Colonic mucosa (tissue), 4 donors: ENCODE measurements around the gene ACBD6. TPM values are rescaled to one million over a fixed set of nuclear protein-coding genes. Genes with fewer than 3 reads are reported as not detected.

Experiments
- DNase-seq: peaks from one replicate; pipeline ENCODE4 v3.0.0-alpha.2; 2020
- H3K27ac ChIP-seq: fragments of 200-600 bp; one replicate; pipeline ENCODE4 v1.8.0; 2021
- H3K27me3 ChIP-seq: fragments of 200-600 bp; one replicate; pipeline ENCODE4 v1.8.0; 2021
- H3K36me3 ChIP-seq: fragments of 200-600 bp; one replicate; pipeline ENCODE4 v1.8.0; 2021
- H3K4me1 ChIP-seq: fragments of 200-600 bp; one replicate; pipeline ENCODE4 v1.8.0; 2021; ENCODE audit warnings: mild to moderate bottlenecking
- H3K4me3 ChIP-seq: fragments of 200-600 bp; one replicate; pipeline ENCODE4 v1.8.0; 2021
- H3K9ac ChIP-seq, 2 donors: one replicate each; pipeline ENCODE4 v1.7.0; 2013; ENCODE audit warnings: control low read depth in 2 of 2, low read depth in 2 of 2, low read length in 2 of 2
- H3K9me3 ChIP-seq: fragments of 200-600 bp; one replicate; pipeline ENCODE4 v1.8.0; 2021
- intact Hi-C: fragments of 100-400 bp; cut with DNase I; formaldehyde crosslinking; loops from one replicate; pipeline ENCODE4 v1.14.1; 2022
- total RNA-seq, 2 donors: library from RNA; stranded (reverse); fragmentation: NEBNext Ultra II Directional in 1 of 2; extraction: Animal tissue kit (Norgen Biotek cat#: 25700) in 1 of 2; gene quantifications; one replicate each; pipeline ENCODE4 v1.2.1, GENCODE V29; 2021
- TF ChIP-seq, protein P1 (sequence below): fragments of 200-600 bp; IDR thresholded peaks from one replicate; pipeline ENCODE4 v1.8.0; 2022; ENCODE audit warnings: antibody characterized with exemption, mild to moderate bottlenecking
- donor health status: healthy.
- donor health status: DM: no; HTN: no; CAD: no.
- donor health status: DM: no; HTN: no; CAD: no.

ACBD6 gene
- total RNA-seq, 2 donors from 2014 or later = 16.1 to 25.8 TPM

DNA sequence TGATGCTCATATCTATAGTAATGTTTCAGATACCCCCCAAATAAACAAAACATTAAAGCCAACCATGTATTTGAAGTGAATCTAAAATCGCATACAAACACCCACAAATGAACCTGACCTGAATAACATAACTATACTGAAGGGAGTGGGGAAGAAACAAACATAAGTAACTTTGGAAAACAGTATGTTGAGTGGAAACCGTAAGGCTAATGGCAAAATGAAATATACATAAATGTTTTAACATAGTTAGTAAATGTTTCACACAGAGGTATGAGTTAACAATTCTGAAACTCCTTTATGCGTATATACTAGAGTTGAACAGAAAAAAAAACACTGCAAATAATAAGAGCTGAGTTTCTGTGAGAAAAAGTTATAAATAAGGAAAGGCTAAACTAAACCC, 125.6 kb downstream of the ACBD6 start:
- no peak for DNase-seq
- Histone ChIP-seq H3K9me3 (no peaks in the 10 kb centered on the region), H3K9ac (no peak overlapping the region), H3K27ac (no peak overlapping the region), H3K4me3 (no peak overlapping the region), H3K36me3 (no peaks in the 10 kb centered on the region), H3K4me1 (no peaks in the 10 kb centered on the region), H3K27me3 (no peaks in the 10 kb centered on the region)
- intact Hi-C loops = no loop called here
- TF ChIP-seq, protein P1, sequence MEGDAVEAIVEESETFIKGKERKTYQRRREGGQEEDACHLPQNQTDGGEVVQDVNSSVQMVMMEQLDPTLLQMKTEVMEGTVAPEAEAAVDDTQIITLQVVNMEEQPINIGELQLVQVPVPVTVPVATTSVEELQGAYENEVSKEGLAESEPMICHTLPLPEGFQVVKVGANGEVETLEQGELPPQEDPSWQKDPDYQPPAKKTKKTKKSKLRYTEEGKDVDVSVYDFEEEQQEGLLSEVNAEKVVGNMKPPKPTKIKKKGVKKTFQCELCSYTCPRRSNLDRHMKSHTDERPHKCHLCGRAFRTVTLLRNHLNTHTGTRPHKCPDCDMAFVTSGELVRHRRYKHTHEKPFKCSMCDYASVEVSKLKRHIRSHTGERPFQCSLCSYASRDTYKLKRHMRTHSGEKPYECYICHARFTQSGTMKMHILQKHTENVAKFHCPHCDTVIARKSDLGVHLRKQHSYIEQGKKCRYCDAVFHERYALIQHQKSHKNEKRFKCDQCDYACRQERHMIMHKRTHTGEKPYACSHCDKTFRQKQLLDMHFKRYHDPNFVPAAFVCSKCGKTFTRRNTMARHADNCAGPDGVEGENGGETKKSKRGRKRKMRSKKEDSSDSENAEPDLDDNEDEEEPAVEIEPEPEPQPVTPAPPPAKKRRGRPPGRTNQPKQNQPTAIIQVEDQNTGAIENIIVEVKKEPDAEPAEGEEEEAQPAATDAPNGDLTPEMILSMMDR = no peak

DNA sequence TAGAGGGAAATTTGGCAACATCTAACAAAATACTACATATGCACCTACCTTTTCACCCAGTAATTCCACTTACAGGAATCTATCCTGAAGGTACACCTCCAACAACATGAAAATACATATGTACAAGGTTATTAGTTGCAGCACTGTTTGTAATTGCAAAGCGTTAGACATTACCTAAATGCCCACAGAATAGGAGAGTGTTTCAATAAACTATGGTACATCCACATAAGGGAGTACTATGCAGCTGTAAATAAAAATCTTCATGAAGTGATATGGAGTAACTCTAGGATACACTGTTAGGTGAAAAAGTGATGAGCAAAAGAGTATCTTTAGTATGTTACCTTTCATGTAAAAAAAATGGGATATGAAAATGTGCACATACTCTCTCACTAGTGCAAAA, 126.1 kb downstream of the ACBD6 start:
- Histone ChIP-seq H3K27ac (no peak overlapping the region), H3K27me3 (no peaks in the 10 kb centered on the region), H3K9ac (no peak overlapping the region), H3K36me3 (no peaks in the 10 kb centered on the region), H3K9me3 (no peaks in the 10 kb centered on the region), H3K4me1 (no peaks in the 10 kb centered on the region), H3K4me3 (no peak overlapping the region)
- intact Hi-C loops = no loop called here
- DNase-seq = no peak
- TF ChIP-seq, protein P1 = no peak

DNA sequence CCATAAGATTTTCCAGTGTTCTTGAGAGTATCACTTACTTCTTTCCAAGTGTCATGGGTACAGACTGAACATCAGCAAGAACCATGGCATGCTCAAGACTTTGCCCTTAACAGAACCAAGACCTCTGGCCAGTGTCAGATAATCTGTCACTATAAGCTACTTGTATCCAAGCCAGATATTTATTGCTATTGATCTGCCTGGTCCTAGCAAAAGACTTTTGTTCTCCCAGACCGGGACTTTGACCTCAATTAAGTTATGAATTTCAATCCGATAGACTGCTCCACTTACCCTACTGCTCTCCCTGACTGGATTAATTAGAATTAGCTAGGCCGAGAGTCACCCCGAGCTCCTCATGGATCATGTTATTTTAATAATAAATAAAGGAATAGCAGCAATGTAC, 129.6 kb downstream of the ACBD6 start:
- TF ChIP-seq, protein P1 = no peak
- intact Hi-C loops = no loop called here
- no peak overlapping the region for H3K4me3 ChIP-seq
- no peak overlapping the region for H3K27ac ChIP-seq
- no peaks in the 10 kb centered on the region for H3K27me3 ChIP-seq
- no peak overlapping the region for H3K9ac ChIP-seq
- no peaks in the 10 kb centered on the region for H3K9me3 ChIP-seq
- H3K36me3 ChIP-seq = no peaks in the 10 kb centered on the region
- H3K4me1 ChIP-seq = no peaks in the 10 kb centered on the region
- DNase-seq = no peak

DNA sequence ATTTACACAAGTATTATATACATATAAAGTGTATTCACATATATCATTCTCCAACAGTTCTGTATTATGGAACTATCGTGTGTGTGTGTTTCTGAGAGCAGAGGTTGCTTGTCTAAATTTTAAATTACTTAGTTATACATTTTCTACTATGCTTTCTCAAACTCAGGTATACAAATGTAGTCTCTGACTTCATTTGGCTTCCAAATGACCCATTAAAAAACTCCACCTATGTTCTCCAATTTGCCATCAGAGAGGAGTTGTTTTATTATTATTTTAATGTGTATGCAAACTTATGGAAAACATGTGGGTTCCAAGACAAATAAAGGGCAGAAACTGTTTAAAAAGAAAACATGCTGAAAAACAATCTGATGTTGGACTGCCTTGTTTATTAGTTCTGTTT, 131.8 kb downstream of the ACBD6 start:
- TF ChIP-seq, protein P1 = no peak
- intact Hi-C loops = no loop called here
- Histone ChIP-seq H3K9me3 (no peaks in the 10 kb centered on the region), H3K4me3 (no peak overlapping the region), H3K4me1 (no peaks in the 10 kb centered on the region), H3K27ac (no peak overlapping the region), H3K36me3 (no peaks in the 10 kb centered on the region), H3K27me3 (no peaks in the 10 kb centered on the region), H3K9ac (no peak overlapping the region)
- no peak for DNase-seq

DNA sequence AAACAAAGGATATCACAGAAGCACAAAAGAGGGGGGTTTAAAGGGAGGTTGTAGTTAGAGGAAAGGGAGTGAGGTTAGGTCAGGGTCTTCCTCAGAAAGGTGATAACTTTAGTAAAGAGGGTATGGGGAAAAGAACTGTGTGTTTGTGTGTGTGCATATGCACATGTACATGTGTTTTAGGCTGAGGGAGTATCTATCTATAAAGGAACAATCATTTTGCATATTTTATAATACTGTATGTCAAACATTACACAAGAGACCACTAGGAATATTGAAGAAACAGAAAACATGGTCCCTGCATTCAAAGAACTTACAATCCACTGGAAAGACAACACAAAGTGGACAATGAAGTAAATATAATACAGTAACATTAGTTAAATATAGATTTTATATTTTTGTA, 132.2 kb downstream of the ACBD6 start:
- no peak for DNase-seq
- Histone ChIP-seq H3K9me3 (no peaks in the 10 kb centered on the region), H3K9ac (no peak overlapping the region), H3K4me1 (no peaks in the 10 kb centered on the region), H3K36me3 (no peaks in the 10 kb centered on the region), H3K27ac (no peak overlapping the region), H3K27me3 (no peaks in the 10 kb centered on the region), H3K4me3 (no peak overlapping the region)
- TF ChIP-seq, protein P1 = no peak
- intact Hi-C loops = no loop called here

DNA sequence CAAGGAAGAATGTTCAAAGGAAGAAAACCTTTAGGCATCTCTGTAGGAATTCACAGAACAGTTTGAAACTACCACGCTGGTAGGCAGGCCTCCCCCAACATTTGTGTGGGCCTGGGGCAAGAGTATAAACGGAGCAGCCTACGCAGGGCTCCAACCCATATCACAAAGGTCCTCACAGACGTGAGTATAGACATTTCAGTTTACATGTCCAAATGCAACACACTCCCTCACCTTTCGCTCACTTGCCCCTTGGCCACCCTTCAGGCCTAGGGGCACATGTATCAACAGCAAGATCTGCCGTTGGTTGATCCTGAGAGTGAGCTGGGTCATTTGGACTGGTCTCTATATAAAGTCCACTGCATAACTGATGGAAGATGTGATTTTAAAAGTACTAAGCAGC, 133.3 kb downstream of the ACBD6 start:
- Histone ChIP-seq H3K36me3 (no peaks in the 10 kb centered on the region), H3K9me3 (no peaks in the 10 kb centered on the region), H3K27ac (no peak overlapping the region), H3K4me3 (no peak overlapping the region), H3K9ac (no peak overlapping the region), H3K27me3 (no peaks in the 10 kb centered on the region), H3K4me1 (no peaks in the 10 kb centered on the region)
- TF ChIP-seq, protein P1 = no peak
- DNase-seq = no peak
- intact Hi-C loops = no loop called here
